K562 (cell line): Measurements from ENCODE around the gene TFDP1. TPM values are rescaled to one million over a fixed set of nuclear protein-coding genes. Genes with fewer than 3 reads are reported as not detected.

ENCODE experiments used
- ATAC-seq: fragments of 200-7000 bp; cut with Tn5 transposase; 3 replicates; pipeline ENCODE4 v1.9.1; 2020; ENCODE audit warnings: moderate library complexity
- BruUV-seq: library from RNA; stranded (reverse); fragments of 400-500 nt; replicated peaks from 2 replicates; lab custom pipeline; 2021; lab: Mats Ljungman, UMichigan
- CTCF ChIA-PET: fragments of 300-600 bp; formaldehyde crosslinking; extraction: SDS; loops from one replicate; lab custom pipeline; 2021; ENCODE audit warnings: low intra/inter-chr PET ratio; lab: Yijun Ruan, JAX
- POLR2A ChIA-PET: fragments of 300-600, 350-650 bp; sonication (Branson Sonifier 250); formaldehyde crosslinking; extraction: SDS; loops from one replicate; lab custom pipeline; 2021; ENCODE audit warnings: antibody characterized with exemption, inconsistent platforms; lab: Yijun Ruan, JAX
- DNase-seq, 4 experiments: peaks; one replicate each; pipeline versions ENCODE4 v3.0.0 to v3.0.0-alpha.2; 2011 to 2018; ENCODE audit warnings: low spot score in 3 of 4, mixed read lengths in 3 of 4; ENCODE audit errors: extremely low read depth in 1 of 4
- FAIRE-seq: peaks from 2 replicates; lab custom pipeline; 2011; peaks lifted over from hg19 to GRCh38; lab: Jason Lieb, UNC
- H2AFZ ChIP-seq: 2 replicates; pipeline ENCODE4 v1.6.0; 2011; ENCODE audit warnings: low read depth, low read length, control low read depth, inconsistent platforms
- H3K27ac ChIP-seq: fragments of 200-600 bp; 3 replicates; pipeline ENCODE4 v1.8.0; 2011; ENCODE audit warnings: low read depth, mild to moderate bottlenecking, control low read depth, inconsistent platforms, low read length, moderate library complexity, mixed read lengths; ENCODE audit errors: extremely low read depth
- H3K27me3 ChIP-seq, 2 experiments: fragments of 300-600 bp in 1 of 2; 2 replicates in 1 of 2; 3 replicates in 1 of 2; pipeline versions ENCODE4 v1.6.0 to v1.8.0; 2011; ENCODE audit warnings: inconsistent platforms in 2 of 2, low read length in 2 of 2, mild to moderate bottlenecking in 1 of 2, mixed read lengths in 1 of 2, moderate library complexity in 1 of 2; ENCODE audit not compliant: control insufficient read depth in 2 of 2, insufficient read depth in 2 of 2
- H3K36me3 ChIP-seq: fragments of 300-600 bp; 3 replicates; pipeline ENCODE4 v1.8.0; 2011; ENCODE audit warnings: mild to moderate bottlenecking, low read length, inconsistent platforms; ENCODE audit not compliant: control insufficient read depth, insufficient read depth
- H3K4me1 ChIP-seq, 2 experiments: fragments of 200-600 bp in 1 of 2; replicated peaks in 1 of 2; 2 replicates in 1 of 2; 3 replicates in 1 of 2; pipeline versions ENCODE4 v1.5.1 to v1.8.0; 2011; ENCODE audit warnings: inconsistent platforms in 2 of 2, low read length in 2 of 2, mild to moderate bottlenecking in 1 of 2, mixed read lengths in 1 of 2, moderate library complexity in 1 of 2; ENCODE audit not compliant: control insufficient read depth in 2 of 2, insufficient read depth in 2 of 2
- H3K4me2 ChIP-seq: 2 replicates; pipeline ENCODE4 v1.6.1; 2011; ENCODE audit warnings: low read length, control low read depth, inconsistent platforms, mixed read lengths; ENCODE audit not compliant: insufficient read depth
- H3K4me3 ChIP-seq: fragments of 200-600 bp; sonication (generic), shearing (Covaris generic); 2 replicates; pipeline ENCODE4 v1.5.1; 2016; ENCODE audit warnings: control low read depth, inconsistent platforms
- H3K79me2 ChIP-seq: fragments of 200-600 bp; 3 replicates; pipeline ENCODE4 v1.8.0; 2011; ENCODE audit warnings: low read length, inconsistent platforms; ENCODE audit not compliant: control insufficient read depth, insufficient read depth
- H3K9ac ChIP-seq, 2 experiments: 2 replicates each; pipeline versions ENCODE4 v1.6.0 to v1.6.1; 2011; ENCODE audit warnings: low read depth in 2 of 2, low read length in 2 of 2, control low read depth in 1 of 2, inconsistent platforms in 1 of 2, mild to moderate bottlenecking in 1 of 2, mixed read lengths in 1 of 2; ENCODE audit not compliant: insufficient read depth in 1 of 2
- H3K9me1 ChIP-seq: one replicate; pipeline ENCODE4 v1.6.0; 2011; ENCODE audit warnings: inconsistent platforms, mild to moderate bottlenecking, low read length, moderate library complexity; ENCODE audit not compliant: control insufficient read depth, insufficient read depth
- H3K9me3 ChIP-seq: replicated peaks from 2 replicates; pipeline ENCODE4 v1.5.1; 2011; ENCODE audit warnings: low read depth, low read length, inconsistent platforms; ENCODE audit not compliant: control insufficient read depth, insufficient read depth
- H4K20me1 ChIP-seq: replicated peaks from 2 replicates; pipeline ENCODE4 v1.6.1; 2011; ENCODE audit warnings: low read length, inconsistent platforms, mixed read lengths; ENCODE audit not compliant: control insufficient read depth, insufficient read depth
- CLOCK ChIP-seq: fragments of 250-450 bp; sonication (Bioruptor Pico); IDR thresholded peaks from 2 replicates; pipeline ENCODE4 v1.4.0; 2020; ENCODE audit warnings: mild to moderate bottlenecking, moderate library complexity, borderline replicate concordance
- DDX20 ChIP-seq: fragments of 450-650 bp; IDR thresholded peaks from 2 replicates; pipeline ENCODE4 v1.6.1; 2016; ENCODE audit warnings: missing genetic modification characterization, low read depth, mild to moderate bottlenecking, missing compliant biosample characterization, moderate library complexity
- E4F1 ChIP-seq: fragments of 250-450 bp; sonication (Bioruptor Pico); IDR thresholded peaks from 2 replicates; pipeline ENCODE4 v1.5.0; 2021; ENCODE audit warnings: mild to moderate bottlenecking, borderline replicate concordance
- HNRNPK ChIP-seq: fragments of 200-400 bp; formaldehyde crosslinking; IDR thresholded peaks from one replicate; pipeline ENCODE4 v1.6.1; 2018; ENCODE audit warnings: mild to moderate bottlenecking, low read depth, low read length; ENCODE audit not compliant: poor library complexity, severe bottlenecking
- KAT7 ChIP-seq: sonication (generic); formaldehyde crosslinking; IDR thresholded peaks from 2 replicates; pipeline ENCODE4 v1.8.0; 2022; ENCODE audit warnings: missing genetic modification reagents, mild to moderate bottlenecking, borderline replicate concordance
- MIER1 ChIP-seq: fragments of 450-650 bp; IDR thresholded peaks from 2 replicates; pipeline ENCODE4 v1.6.1; 2016; ENCODE audit warnings: antibody characterized with exemption, mild to moderate bottlenecking, low read depth
- PKNOX1 ChIP-seq: fragments of 450-650 bp; IDR thresholded peaks from 2 replicates; pipeline ENCODE4 v1.6.1; 2016
- TFE3 ChIP-seq: fragments of 450-650 bp; formaldehyde crosslinking; IDR thresholded peaks from 2 replicates; pipeline ENCODE4 v1.4.0; 2020; ENCODE audit warnings: mild to moderate bottlenecking, mixed read lengths
- THAP7 ChIP-seq: fragments of 250-450 bp; sonication (Bioruptor Pico); IDR thresholded peaks from 2 replicates; pipeline ENCODE4 v1.5.0; 2021
- TRIM24 ChIP-seq, 2 experiments: fragments of 450-650 bp; IDR thresholded peaks; 2 replicates each; pipeline ENCODE4 v1.6.1; 2016
- WGBS: fragments of 100-300 bp; shearing (Covaris generic); methylation state at CpG from one replicate; pipeline ENCODE4 v1.1.6; 2016; ENCODE audit warnings: low coverage, mixed read lengths; ENCODE audit not compliant: insufficient coverage; ENCODE audit errors: missing lambda C conversion rate; 5-methylcytosine and 5-hydroxymethylcytosine counted together
- in situ Hi-C: fragments of 300-500 bp; cut with MboI; formaldehyde crosslinking; loops from 4 replicates; pipeline ENCODE4 v1.15.0; 2018; ENCODE audit warnings: inconsistent platforms, mixed read lengths
- intact Hi-C: fragments of 100-400 bp; cut with micrococcal nuclease; formaldehyde crosslinking; loops from 2 replicates; pipeline ENCODE4 v1.14.2; 2022
- polyA plus RNA-seq, 8 experiments: library from polyadenylated mRNA; depleted of rRNA in 4 of 8; stranded (reverse) in 5 of 8; unstranded in 3 of 8; fragments of >200 nt; fragmentation: Nextera tagmentation in 2 of 8; fragmentation: Illumina TruSeq in 1 of 8; extraction: Ambion mirVana in 2 of 8; extraction: Trizol in 1 of 8; gene quantifications; 2 replicates each; pipeline versions ENCODE4 v1.2.1 to v1.2.3, GENCODE V29; 2011 to 2014; ENCODE audit warnings: inconsistent platforms in 1 of 8, missing spikeins in 1 of 8
- total RNA-seq, 7 experiments: library from RNA; depleted of rRNA in 6 of 7; stranded (reverse); fragments of >200 nt in 6 of 7; fragmentation: Illumina TruSeq in 2 of 7; extraction: Trizol in 2 of 7; gene quantifications; 2 replicates each; pipeline versions ENCODE4 v1.2.1 to v1.2.3, GENCODE V29; 2011 to 2021; ENCODE audit warnings: low replicate concordance in 1 of 7

The TFDP1 gene
- total and polyA plus RNA-seq, 9 of the 15 experiments (the other 6 are each of a cell fraction or from before 2014, with no cell fraction given), result 33.8 to 145 (median 69.1) TPM

- H2AFZ ChIP-seq, result no peak overlapping the region
- no peak overlapping the region; a peak in 1 of 4 replicates for H3K9ac ChIP-seq
- H3K36me3 ChIP-seq, result peaks cover 12% of the 10 kb centered on the region; the same call in 1 of the 3 replicates
- no peaks in the 10 kb centered on the region; the same call in 1 of the 2 replicates for H4K20me1 ChIP-seq
- in situ Hi-C loops, result no loop called here
- ChIA-PET POLR2A (no interaction called here), CTCF (no interaction called here)
- H3K27me3 ChIP-seq, result no peaks in the 10 kb centered on the region
- intact Hi-C loops, result no loop called here
- no peak overlapping the region for H3K4me3 ChIP-seq
- DNase-seq, result no peak
- no peak for ATAC-seq
- TF ChIP-seq MIER1, result no peak
- TF ChIP-seq TFE3 (CRISPR knock-in tag), result no peak
- no peak for TF ChIP-seq TRIM24 (IDR thresholded peaks at IDR 0.05)
- TF ChIP-seq DDX20 (tag), result no peak
- no peak for TF ChIP-seq THAP7
- TF ChIP-seq E4F1, result no peak
- no peak for TF ChIP-seq PKNOX1
- TF ChIP-seq HNRNPK, result no peak
- TF ChIP-seq KAT7 (CRISPR knock-in tag), result no peak
- TF ChIP-seq CLOCK (CRISPR knock-in tag), result no peak
- H3K4me1 ChIP-seq, result peaks cover 0 to 18% of the 10 kb centered on the region in 2 experiments; a peak in 3 of 5 replicates
- no peaks in the 10 kb centered on the region for H3K9me1 ChIP-seq
- no peak overlapping the region for H3K4me2 ChIP-seq
- no peaks in the 10 kb centered on the region for H3K9me3 ChIP-seq
- WGBS, result 90% methylated on average over 8 of the region's 11 CpGs
- no peak overlapping the region for H3K27ac ChIP-seq
- BruUV-seq, result no TSS peak
- FAIRE-seq, result no peak
- no peaks in the 10 kb centered on the region for H3K79me2 ChIP-seq
Observed at GRCh38 chr13:113552079-113552478, 32.5 kb upstream of the TFDP1 start.
